OCI-LY3 (cell line): Measurements from ENCODE around the gene NKRF.

Source experiments
- EZH2phosphoT487 ChIP-seq: fragments of 200-600 bp; shearing (Covaris generic); IDR thresholded peaks from 2 replicates; pipeline ENCODE4 v1.6.1; 2018; ENCODE audit warnings: antibody characterized with exemption, mixed run types, low read depth
- TF ChIP-seq, protein P1 (sequence below): fragments of 200-600, 300-600 bp; sonication (generic); IDR thresholded peaks from 2 replicates; pipeline ENCODE4 v1.5.1; 2014; ENCODE audit warnings: antibody characterized with exemption, low read length, low read depth

DNA sequence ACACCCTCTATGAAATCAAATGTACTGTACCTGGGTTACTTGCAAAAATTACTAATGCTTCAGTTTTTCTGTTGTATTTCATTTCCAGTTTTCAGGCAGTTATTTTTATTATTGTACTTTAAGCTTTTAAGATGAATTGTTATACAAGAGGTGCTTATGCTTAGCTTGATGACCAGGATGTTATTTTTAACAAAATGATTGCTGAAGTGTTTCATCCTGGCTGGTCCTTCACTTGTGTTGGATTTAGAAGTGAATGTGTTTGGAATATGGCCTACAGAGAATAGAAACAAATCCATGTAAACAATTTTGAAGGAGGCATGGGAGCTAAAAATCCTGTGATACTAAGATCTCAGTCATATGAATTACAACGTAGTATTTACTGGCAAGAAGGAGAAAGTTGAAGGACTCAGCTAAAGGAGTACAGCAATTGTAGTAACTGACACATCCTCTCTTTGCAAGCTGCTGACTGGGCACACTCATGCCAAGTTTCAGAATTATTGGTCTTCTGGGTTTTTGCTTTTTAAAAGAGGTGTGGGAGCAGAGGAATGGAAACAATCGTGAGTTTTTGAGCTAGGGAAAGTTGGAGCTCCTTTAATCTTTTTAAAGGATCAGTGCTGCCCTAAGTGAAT, 22.7 kb downstream of the NKRF start:
- TF ChIP-seq, protein P1, sequence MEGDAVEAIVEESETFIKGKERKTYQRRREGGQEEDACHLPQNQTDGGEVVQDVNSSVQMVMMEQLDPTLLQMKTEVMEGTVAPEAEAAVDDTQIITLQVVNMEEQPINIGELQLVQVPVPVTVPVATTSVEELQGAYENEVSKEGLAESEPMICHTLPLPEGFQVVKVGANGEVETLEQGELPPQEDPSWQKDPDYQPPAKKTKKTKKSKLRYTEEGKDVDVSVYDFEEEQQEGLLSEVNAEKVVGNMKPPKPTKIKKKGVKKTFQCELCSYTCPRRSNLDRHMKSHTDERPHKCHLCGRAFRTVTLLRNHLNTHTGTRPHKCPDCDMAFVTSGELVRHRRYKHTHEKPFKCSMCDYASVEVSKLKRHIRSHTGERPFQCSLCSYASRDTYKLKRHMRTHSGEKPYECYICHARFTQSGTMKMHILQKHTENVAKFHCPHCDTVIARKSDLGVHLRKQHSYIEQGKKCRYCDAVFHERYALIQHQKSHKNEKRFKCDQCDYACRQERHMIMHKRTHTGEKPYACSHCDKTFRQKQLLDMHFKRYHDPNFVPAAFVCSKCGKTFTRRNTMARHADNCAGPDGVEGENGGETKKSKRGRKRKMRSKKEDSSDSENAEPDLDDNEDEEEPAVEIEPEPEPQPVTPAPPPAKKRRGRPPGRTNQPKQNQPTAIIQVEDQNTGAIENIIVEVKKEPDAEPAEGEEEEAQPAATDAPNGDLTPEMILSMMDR = no peak
- TF ChIP-seq EZH2phosphoT487 = no peak
